Motor neuron (in vitro differentiated cells): ENCODE measurements around the gene AMHR2. TPM values are rescaled to one million over a fixed set of nuclear protein-coding genes. Genes with fewer than 3 reads are reported as not detected.
A peak's percentile ranks its signal among the peaks of the same experiment; 100 is the strongest.
"Not testable (repeated sequence)": the region's sequence is repeated elsewhere in the genome, so short reads cannot be mapped to it uniquely, and the experiment has no call there.

Source experiments
- ATAC-seq, 8 experiments: fragments of 200-7000 bp; cut with Tn5 transposase; replicated peaks in 6 of 8; 2 replicates each; pipeline ENCODE4 v1.8.0; 2021; ENCODE audit warnings: mild to moderate bottlenecking in 8 of 8, moderate library complexity in 8 of 8
- H3K27ac ChIP-seq, 2 donors: fragments of 250-450 bp; sonication (Bioruptor Pico); 2 replicates each; pipeline ENCODE4 v1.9.0; 2021; ENCODE audit warnings: antibody characterized with exemption in 2 of 2, mild to moderate bottlenecking in 2 of 2, moderate library complexity in 1 of 2
- H3K4me1 ChIP-seq, 2 donors: fragments of 250-450 bp; sonication (Bioruptor Pico); replicated peaks in 1 of 2; 2 replicates each; pipeline ENCODE4 v1.6.1; 2021; ENCODE audit warnings: antibody characterized with exemption in 2 of 2, mild to moderate bottlenecking in 2 of 2, moderate library complexity in 1 of 2
- H3K4me3 ChIP-seq, 5 donors: fragments of 250-450 bp; sonication (Bioruptor Pico); 2 replicates each; pipeline ENCODE4 v1.9.0; 2021; ENCODE audit warnings: antibody characterized with exemption in 5 of 5, mild to moderate bottlenecking in 5 of 5, moderate library complexity in 4 of 5
- WGBS, 10 experiments: fragments of 450-650 bp; shearing (Covaris generic); methylation state at CpG; one replicate each; pipeline ENCODE4 v1.0.0; 2022; 5-methylcytosine and 5-hydroxymethylcytosine counted together
- in situ Hi-C, 9 experiments: fragments of 400-800 bp; cut with MboI; loops; one replicate each; pipeline ENCODE4 v1.15.0; 2021; ENCODE audit warnings: low sequenced_read_pairs in 9 of 9, low pct_unique_long_range_greater_than_20kb in 2 of 9; ENCODE audit not compliant: unreplicated experiment in 9 of 9
- total RNA-seq, 8 experiments: library from RNA; unstranded; fragments of 300-600 nt; gene quantifications; 2 replicates each; pipeline versions ENCODE4 v1.2.3 to v1.2.4, GENCODE V29; 2022

AMHR2 gene
- total RNA-seq, 8 experiments from 2014 or later: 0.13 to 2.4 (median 0.38) TPM; not detected in 3

- Histone ChIP-seq H3K4me1 (peaks cover 14% of the 10 kb centered on the region in 2 donors), H3K4me3 (no peak overlapping the region), H3K27ac (no peak overlapping the region)
- 73 to 100% (median 86%) methylated on average over 2 to 3 of the region's 4 CpGs; no CpG with 5 or more reads in 3 of the 10 experiments for WGBS, 10 experiments
- in situ Hi-C loops: loop anchor here in 1 of 9 experiments (25.0 kb wide), 1 partner anchor 107 kb away; the partner anchor contains the start of gene SP7
- ATAC-seq: no peak
Observed at GRCh38 chr12:53443955-53444354, 20.3 kb downstream of the AMHR2 start.

GRCh38 chr12:53444593-53445325, 21.1 kb downstream of the AMHR2 start:
- 82 to 100% (median 96%) methylated on average over 1 to 9 of the region's 11 CpGs for WGBS, 10 experiments
- ATAC-seq: not testable (repeated sequence)

DNA sequence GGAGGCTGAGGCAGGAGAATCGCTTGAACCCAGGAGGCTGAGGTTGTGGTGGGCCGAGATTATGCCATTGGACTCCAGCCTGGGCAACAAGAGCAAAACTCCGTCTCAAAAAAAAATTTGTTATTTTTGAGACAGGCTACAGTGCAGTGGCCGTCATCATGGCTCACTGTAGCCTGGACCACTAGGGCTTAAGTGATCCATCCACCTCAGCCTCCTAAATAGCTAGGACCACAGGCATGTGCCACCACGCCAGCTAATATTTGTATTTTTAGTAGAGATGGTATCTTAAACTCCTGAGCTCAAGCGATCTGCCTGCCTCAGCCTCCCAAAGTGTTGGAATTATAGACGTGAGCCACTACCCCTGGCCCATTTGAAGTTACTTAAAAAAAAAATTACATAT, 27.3 kb downstream of the AMHR2 start:
- Histone ChIP-seq H3K27ac (no peak overlapping the region), H3K4me3 (no peak overlapping the region), H3K4me1 (peaks cover 7 to 13% of the 10 kb centered on the region in 2 donors)
- 75 to 100% (median 100%) methylated on average over 1 to 4 of the region's 7 CpGs; no CpG with 5 or more reads in 4 of the 10 experiments for WGBS, 10 experiments
- no peak for ATAC-seq
- in situ Hi-C loops: no loop called here

More at GRCh38 chr12:53444593-53445325, 21.1 kb downstream of the AMHR2 start:
- peaks cover 14% of the 10 kb centered on the region in 2 donors for H3K4me1 ChIP-seq
- not testable (repeated sequence) for H3K4me3 ChIP-seq, H3K27ac ChIP-seq
- in situ Hi-C loops: loop anchor here in 1 of 9 experiments (25.0 kb wide), 1 partner anchor 107 kb away; the partner anchor contains the start of gene SP7

- peak; percentile 87 to 98 (median 96) for ATAC-seq
- WGBS, 10 experiments: 0 to 7% (median 1%) methylated on average over 2 to 11 of the region's 32 CpGs
- peak within 1 kb of the TSS; percentile 92 to 95 for H3K27ac ChIP-seq
- in situ Hi-C loops: no loop called here
- H3K4me3 ChIP-seq: peak within 1 kb of the TSS; percentile 57 to 84 (median 69)
- H3K4me1 ChIP-seq: peaks cover 7 to 13% of the 10 kb centered on the region in 2 donors
Observed at GRCh38 chr12:53451661-53452158, 28.1 kb downstream of the AMHR2 start, which contains the start of gene PCBP2. Gene PCBP2, plus strand, starts transcription at chr12:53452102. Its CDS starts 2,699 bp downstream, at chr12:53454801.

- WGBS, 10 experiments: 0 to 3% (median 0%) methylated on average over 1 to 9 of the region's 82 CpGs; no CpG with 5 or more reads in 2 of the 10 experiments
- in situ Hi-C loops: no loop called here
- Histone ChIP-seq H3K27ac (peak overlapping the region; percentile 92 to 95), H3K4me3 (peak overlapping the region; percentile 57 to 84 (median 69)), H3K4me1 (peaks cover 7 to 13% of the 10 kb centered on the region in 2 donors)
- peak; percentile 39 to 56 (median 49) for ATAC-seq
Observed at GRCh38 chr12:53452159-53453077, 28.8 kb downstream of the AMHR2 start.

GRCh38 chr12:53453953-53454640, 30.4 kb downstream of the AMHR2 start:
- no peak for ATAC-seq
- WGBS, 10 experiments: 13 to 80% (median 64%) methylated on average over 1 to 6 of the region's 6 CpGs
- no peak overlapping the region for H3K27ac ChIP-seq
- in situ Hi-C loops: no loop called here
- H3K4me1 ChIP-seq: peaks cover 7 to 13% of the 10 kb centered on the region in 2 donors
- H3K4me3 ChIP-seq: peak overlapping the region in 2 of 5 donors; percentile 68 to 78

DNA sequence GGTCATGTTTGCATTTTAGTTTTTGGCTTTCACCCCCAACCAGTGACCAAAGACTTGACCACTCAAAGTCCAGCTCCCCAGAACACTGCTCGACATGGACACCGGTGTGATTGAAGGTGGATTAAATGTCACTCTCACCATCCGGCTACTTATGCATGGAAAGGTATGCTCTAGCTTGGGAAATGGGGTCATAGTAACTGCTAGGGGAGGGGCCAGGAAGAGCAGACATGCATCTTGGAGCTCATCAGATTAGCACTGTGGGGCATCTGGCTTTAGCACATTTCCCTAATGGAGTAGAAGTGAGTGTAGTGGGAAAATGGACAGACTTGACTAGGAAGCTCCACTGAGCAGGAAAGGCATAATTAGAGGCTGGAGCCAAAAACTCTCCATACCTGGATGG, 31.1 kb downstream of the AMHR2 start:
- 40 to 100% (median 96%) methylated on average over 1 to 3 of the region's 3 CpGs; no CpG with 5 or more reads in 1 of the 10 experiments for whole genome bisulfite sequencing, 10 experiments
- Histone ChIP-seq H3K4me1 (peaks cover 7 to 13% of the 10 kb centered on the region in 2 donors), H3K27ac (no peak overlapping the region), H3K4me3 (no peak overlapping the region)
- in situ Hi-C loops: no loop called here
- no peak for ATAC-seq

- H3K4me3 ChIP-seq: no peak overlapping the region
- no peak overlapping the region for H3K27ac ChIP-seq
- peaks cover 7 to 13% of the 10 kb centered on the region in 2 donors for H3K4me1 ChIP-seq
- in situ Hi-C loops: no loop called here
- WGBS, 10 experiments: 63 to 92% (median 87%) methylated on average over 4 to 6 of the region's 6 CpGs
- no peak for ATAC-seq
Observed at GRCh38 chr12:53456654-53457366, 33.2 kb downstream of the AMHR2 start.

DNA sequence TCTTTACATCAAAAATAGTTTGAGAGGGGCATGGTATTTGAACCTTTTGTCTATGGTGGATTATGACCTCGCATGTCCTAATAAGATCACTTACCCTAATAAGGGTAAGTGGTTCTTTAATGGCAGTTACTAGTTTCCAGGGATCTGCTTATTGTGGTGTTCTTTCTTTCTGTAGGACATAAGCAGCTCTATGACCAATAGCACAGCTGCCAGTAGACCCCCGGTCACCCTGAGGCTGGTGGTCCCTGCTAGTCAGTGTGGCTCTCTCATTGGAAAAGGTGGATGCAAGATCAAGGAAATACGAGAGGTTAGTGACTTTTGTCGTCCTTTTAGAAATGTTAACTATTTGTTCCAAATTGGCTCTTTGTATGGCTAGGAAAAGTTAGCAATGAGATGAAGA, 35.4 kb downstream of the AMHR2 start:
- Histone ChIP-seq H3K4me1 (peaks cover 0 to 7% of the 10 kb centered on the region in 2 donors), H3K27ac (no peak overlapping the region), H3K4me3 (no peak overlapping the region)
- in situ Hi-C loops: no loop called here
- no peak for ATAC-seq
- 47 to 100% (median 89%) methylated on average over 1 to 4 of the region's 4 CpGs; no CpG with 5 or more reads in 1 of the 10 experiments for WGBS, 10 experiments

GRCh38 chr12:53461059-53461458, 37.4 kb downstream of the AMHR2 start:
- peaks cover 0 to 3% of the 10 kb centered on the region in 2 donors for H3K4me1 ChIP-seq
- 43 to 100% (median 93%) methylated on average over 1 to 3 of the region's 3 CpGs; no CpG with 5 or more reads in 1 of the 10 experiments for WGBS, 10 experiments
- H3K4me3 ChIP-seq: no peak overlapping the region
- ATAC-seq: no peak
- no peak overlapping the region for H3K27ac ChIP-seq
- in situ Hi-C loops: no loop called here

DNA sequence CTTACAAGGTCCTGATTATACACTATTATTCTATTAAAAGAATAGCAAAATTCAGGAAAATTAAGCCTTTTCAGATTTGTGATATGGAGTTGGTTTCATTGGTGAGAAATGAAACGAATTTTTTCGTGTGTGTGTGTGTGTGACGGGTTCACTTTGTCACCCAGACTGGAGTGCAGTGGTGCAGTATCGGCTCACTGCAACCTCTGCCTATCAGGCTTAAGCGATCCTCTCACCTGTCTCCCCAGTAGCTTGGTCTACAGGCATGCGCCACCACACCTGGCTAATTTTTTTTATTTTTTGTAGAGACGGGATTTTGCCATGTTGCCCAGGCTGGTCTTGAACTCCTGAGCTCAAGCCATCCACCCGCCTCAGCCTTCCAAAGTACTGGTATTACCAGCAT, 37.9 kb downstream of the AMHR2 start:
- H3K27ac ChIP-seq: no peak overlapping the region
- in situ Hi-C loops: no loop called here
- H3K4me1 ChIP-seq: peaks cover 0 to 3% of the 10 kb centered on the region in 2 donors
- no peak overlapping the region for H3K4me3 ChIP-seq
- WGBS, 10 experiments: 50 to 100% (median 82%) methylated on average over 2 to 5 of the region's 8 CpGs; no CpG with 5 or more reads in 3 of the 10 experiments
- ATAC-seq: no peak

GRCh38 chr12:53462935-53463334, 39.3 kb downstream of the AMHR2 start:
- ATAC-seq: no peak
- Histone ChIP-seq H3K4me3 (no peak overlapping the region), H3K4me1 (peaks cover 0 to 3% of the 10 kb centered on the region in 2 donors), H3K27ac (no peak overlapping the region)
- in situ Hi-C loops: no loop called here
- WGBS, 10 experiments: 50 to 100% (median 90%) methylated on average over 1 to 2 of the region's 3 CpGs; no CpG with 5 or more reads in 5 of the 10 experiments
